Osteoblast (primary cell): ENCODE results near the gene PABPN1L. TPM values are rescaled to one million over a fixed set of nuclear protein-coding genes. Genes with fewer than 3 reads are reported as not detected.

Source experiments
- DNase-seq: peaks from one replicate; pipeline ENCODE4 v3.0.0; 2011; ENCODE audit warnings: low spot score, mixed read lengths; ENCODE audit not compliant: insufficient read length; ENCODE audit errors: missing footprints
- H2AFZ ChIP-seq: 2 replicates; pipeline ENCODE4 v1.6.0; 2011; ENCODE audit warnings: mild to moderate bottlenecking, low read length
- H3K27ac ChIP-seq: 2 replicates; pipeline ENCODE4 v1.5.1; 2011; ENCODE audit warnings: mild to moderate bottlenecking, low read depth, low read length, moderate library complexity
- H3K27me3 ChIP-seq: 2 replicates; pipeline ENCODE4 v1.6.0; 2012; ENCODE audit warnings: mild to moderate bottlenecking, control low read depth, inconsistent platforms, low read length, moderate library complexity; ENCODE audit not compliant: insufficient read depth
- H3K36me3 ChIP-seq: 2 replicates; pipeline ENCODE4 v1.5.1; 2011; ENCODE audit warnings: mild to moderate bottlenecking, low read length, control low read depth, moderate library complexity; ENCODE audit not compliant: insufficient read depth
- H3K4me1 ChIP-seq: 2 replicates; pipeline ENCODE4 v1.5.1; 2011; ENCODE audit warnings: mild to moderate bottlenecking, low read length, control low read depth, moderate library complexity; ENCODE audit not compliant: insufficient read depth
- H3K4me2 ChIP-seq: 2 replicates; pipeline ENCODE4 v1.6.0; 2011; ENCODE audit warnings: mild to moderate bottlenecking, low read length; ENCODE audit not compliant: insufficient read depth
- H3K4me3 ChIP-seq: fragments of 200-600 bp; sonication (generic); 3 replicates; pipeline ENCODE4 v1.5.1; 2012; ENCODE audit warnings: mild to moderate bottlenecking, low read length, inconsistent platforms; ENCODE audit not compliant: insufficient read depth
- H3K79me2 ChIP-seq: 2 replicates; pipeline ENCODE4 v1.6.0; 2012; ENCODE audit warnings: mild to moderate bottlenecking, low read length, control low read depth, inconsistent platforms; ENCODE audit not compliant: insufficient read depth
- H3K9me3 ChIP-seq: 2 replicates; pipeline ENCODE4 v1.5.1; 2011; ENCODE audit warnings: low read depth, low read length, control low read depth
- H4K20me1 ChIP-seq: 2 replicates; pipeline ENCODE4 v1.6.0; 2012; ENCODE audit warnings: mild to moderate bottlenecking, low read length, control low read depth; ENCODE audit not compliant: insufficient read depth
- CTCF ChIP-seq: IDR thresholded peaks from 2 replicates; pipeline ENCODE4 v1.5.1; 2011; ENCODE audit warnings: mild to moderate bottlenecking, low read depth, low read length, moderate library complexity; ENCODE audit errors: extremely low read depth
- total RNA-seq: library from RNA; depleted of rRNA; stranded (reverse); fragments of >200 nt; gene quantifications from 2 replicates; pipeline ENCODE4 v1.2.3, GENCODE V29; 2012

The PABPN1L gene
- total RNA-seq, 1 donor, result not detected

DNA sequence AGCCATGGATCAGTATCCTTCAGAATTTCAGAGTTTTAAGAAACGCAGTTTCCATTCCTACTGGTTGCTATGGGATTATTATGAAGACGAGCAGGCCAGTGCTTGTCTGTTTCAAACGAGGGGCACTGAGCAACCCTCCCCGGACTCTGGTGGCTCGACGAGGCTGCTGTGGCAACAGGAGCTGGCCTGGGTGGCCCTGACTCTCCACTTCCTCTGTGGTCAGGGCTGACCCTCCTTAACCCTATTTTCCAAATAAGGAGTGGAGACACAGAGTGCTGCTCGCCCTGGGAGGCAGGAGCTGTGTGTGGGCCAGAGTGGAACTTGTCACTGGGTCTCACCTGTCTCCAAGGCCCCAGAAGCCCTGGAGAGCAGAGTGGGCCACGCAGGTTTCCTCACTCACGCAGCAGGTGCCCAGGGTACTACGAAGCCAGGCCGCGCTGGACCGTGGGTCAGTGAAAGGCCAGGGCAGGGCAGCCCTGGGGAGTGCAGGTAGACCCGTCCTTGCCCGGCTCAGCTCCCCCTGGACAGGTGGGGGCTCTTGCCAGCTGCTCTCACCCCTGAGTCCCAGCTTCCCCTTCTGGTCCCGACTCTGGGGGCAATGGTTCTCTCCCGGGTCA lies 13.0 kb downstream of the PABPN1L start:
- Histone ChIP-seq H3K4me2 (no peak overlapping the region), H4K20me1 (peaks cover 16% of the 10 kb centered on the region), H3K27ac (no peak overlapping the region), H3K79me2 (peaks cover 22% of the 10 kb centered on the region), H3K4me3 (no peak overlapping the region), H3K36me3 (peaks cover 3% of the 10 kb centered on the region), H2AFZ (no peak overlapping the region), H3K4me1 (peaks cover 15% of the 10 kb centered on the region), H3K9me3 (no peaks in the 10 kb centered on the region), H3K27me3 (no peaks in the 10 kb centered on the region)
- DNase-seq, result no peak
- TF ChIP-seq CTCF, result no peak

GRCh38 chr16:88851616-88852015 lies 14.8 kb downstream of the PABPN1L start:
- Histone ChIP-seq H3K27me3 (no peaks in the 10 kb centered on the region), H3K4me2 (no peak overlapping the region), H3K79me2 (peaks cover 8% of the 10 kb centered on the region), H3K9me3 (no peaks in the 10 kb centered on the region), H3K36me3 (peaks cover 3% of the 10 kb centered on the region), H3K27ac (no peak overlapping the region), H4K20me1 (peaks cover 16% of the 10 kb centered on the region), H3K4me1 (peaks cover 7% of the 10 kb centered on the region), H3K4me3 (no peak overlapping the region), H2AFZ (no peak overlapping the region)
- DNase-seq, result no peak
- TF ChIP-seq CTCF, result no peak

- peaks cover 1% of the 10 kb centered on the region for H3K79me2 ChIP-seq
- no peaks in the 10 kb centered on the region for H3K9me3 ChIP-seq
- no peak overlapping the region for H3K4me3 ChIP-seq
- H3K27ac ChIP-seq, result no peak overlapping the region
- peaks cover 3% of the 10 kb centered on the region for H3K36me3 ChIP-seq
- no peaks in the 10 kb centered on the region for H3K27me3 ChIP-seq
- peaks cover 7% of the 10 kb centered on the region for H3K4me1 ChIP-seq
- no peak overlapping the region for H2AFZ ChIP-seq
- no peak overlapping the region for H3K4me2 ChIP-seq
- H4K20me1 ChIP-seq, result peaks cover 16% of the 10 kb centered on the region
- TF ChIP-seq CTCF, result no peak
- no peak for DNase-seq
These were observed 15.8 kb downstream of the PABPN1L start for GRCh38 chr16:88850531-88851199.

- Histone ChIP-seq H3K36me3 (no peaks in the 10 kb centered on the region), H3K27me3 (no peaks in the 10 kb centered on the region), H3K9me3 (no peaks in the 10 kb centered on the region), H3K27ac (no peak overlapping the region), H3K79me2 (no peaks in the 10 kb centered on the region), H3K4me2 (no peak overlapping the region), H4K20me1 (peaks cover 15% of the 10 kb centered on the region), H2AFZ (no peak overlapping the region), H3K4me3 (no peak overlapping the region), H3K4me1 (peaks cover 6% of the 10 kb centered on the region)
- TF ChIP-seq CTCF, result no peak
- no peak for DNase-seq
These were observed 17.9 kb downstream of the PABPN1L start for GRCh38 chr16:88848557-88848956.
